ENCODE data around the gene OTUD7B. TPM values are rescaled to one million over a fixed set of nuclear protein-coding genes. Genes with fewer than 3 reads are reported as not detected.

OTUD7B gene
- total RNA-seq, 4 donors from 2014 or later: 8.5 to 12.6 (median 9.1) TPM

- no peaks in the 10 kb centered on the region for H3K27me3 ChIP-seq
- peaks cover 4 to 74% (median 37%) of the 10 kb centered on the region in 3 donors for H3K4me1 ChIP-seq
- H3K27ac ChIP-seq: peak overlapping the region; percentile 77 to 90 (median 83)
- H3K9me3 ChIP-seq: no peaks in the 10 kb centered on the region
- TF ChIP-seq CTCF (IDR thresholded peaks at IDR 0.05): no peak
- TF ChIP-seq POLR2A (IDR thresholded peaks at IDR 0.05): peak in 3 of 4 donors; percentile 21 to 77 (median 59)
- 16 to 22% methylated on average over 8 of the region's 8 CpGs for WGBS, 2 donors
- peaks cover 0 to 22% (median 0%) of the 10 kb centered on the region in 3 donors for H3K36me3 ChIP-seq
- intact Hi-C loops (cut with DNase I): no loop called here
- DNase-seq: no peak
- peak overlapping the region; percentile 35 to 74 (median 54) for H3K4me3 ChIP-seq
These were observed 73.4 kb downstream of the OTUD7B start for GRCh38 chr1:149936992-149937705.

- Histone ChIP-seq H3K27me3 (no peaks in the 10 kb centered on the region), H3K36me3 (peaks cover 0 to 29% (median 0%) of the 10 kb centered on the region in 3 donors), H3K9me3 (no peaks in the 10 kb centered on the region), H3K27ac (peak within 1 kb of the TSS; percentile 77 to 90 (median 83)), H3K4me3 (peak within 1 kb of the TSS; percentile 35 to 74 (median 54)), H3K4me1 (peaks cover 4 to 66% (median 34%) of the 10 kb centered on the region in 3 donors)
- 14 to 26% methylated on average over 15 to 17 of the region's 18 CpGs for WGBS, 2 donors
- DNase-seq: no peak
- TF ChIP-seq CTCF (IDR thresholded peaks at IDR 0.05): no peak
- no peak for TF ChIP-seq POLR2A (IDR thresholded peaks at IDR 0.05)
- intact Hi-C loops (cut with DNase I): no loop called here
These were observed 74.1 kb downstream of the OTUD7B start, which contains the start of gene MTMR11 for GRCh38 chr1:149936170-149936991. Gene MTMR11, minus strand, starts transcription at chr1:149936879. Its CDS starts 232 bp downstream, at chr1:149936647.

- 71 to 78% methylated on average over 1 of the region's 2 CpGs for WGBS, 2 donors
- H3K27me3 ChIP-seq: no peaks in the 10 kb centered on the region
- TF ChIP-seq CTCF (IDR thresholded peaks at IDR 0.05): no peak
- TF ChIP-seq POLR2A (IDR thresholded peaks at IDR 0.05): no peak
- no peaks in the 10 kb centered on the region for H3K9me3 ChIP-seq
- no peak overlapping the region for H3K4me3 ChIP-seq
- H3K4me1 ChIP-seq: peaks cover 4 to 46% (median 29%) of the 10 kb centered on the region in 3 donors
- DNase-seq: no peak
- intact Hi-C loops (cut with DNase I): no loop called here
- peaks cover 0 to 50% (median 0%) of the 10 kb centered on the region in 3 donors for H3K36me3 ChIP-seq
- no peak overlapping the region for H3K27ac ChIP-seq
These were observed 76.2 kb downstream of the OTUD7B start for GRCh38 chr1:149934356-149934755.

- intact Hi-C loops (cut with DNase I): no loop called here
- DNase-seq: no peak
- Histone ChIP-seq H3K9me3 (no peaks in the 10 kb centered on the region), H3K4me1 (peaks cover 4 to 43% (median 29%) of the 10 kb centered on the region in 3 donors), H3K27me3 (no peaks in the 10 kb centered on the region), H3K27ac (no peak overlapping the region), H3K36me3 (peaks cover 0 to 50% (median 0%) of the 10 kb centered on the region in 3 donors), H3K4me3 (no peak overlapping the region)
- 100% methylated on average over 4 of the region's 4 CpGs; no CpG with 5 or more reads in 1 of the 2 donors for WGBS, 2 donors
- TF ChIP-seq CTCF (IDR thresholded peaks at IDR 0.05): no peak
These were observed 77.3 kb downstream of the OTUD7B start for GRCh38 chr1:149933208-149933607.

GRCh38 chr1:149932474-149932873, 78.1 kb downstream of the OTUD7B start:
- intact Hi-C loops (cut with DNase I): no loop called here

More at GRCh38 chr1:149932474-149932873, 78.1 kb downstream of the OTUD7B start:
- Histone ChIP-seq H3K4me3 (no peak overlapping the region), H3K36me3 (peaks cover 0 to 50% (median 0%) of the 10 kb centered on the region in 3 donors), H3K27me3 (no peaks in the 10 kb centered on the region), H3K27ac (no peak overlapping the region), H3K4me1 (peaks cover 4 to 38% (median 21%) of the 10 kb centered on the region in 3 donors), H3K9me3 (no peaks in the 10 kb centered on the region)
- no peak for TF ChIP-seq CTCF (IDR thresholded peaks at IDR 0.05)
- TF ChIP-seq POLR2A (IDR thresholded peaks at IDR 0.05): no peak
- no peak for DNase-seq
- 85% methylated on average over 6 to 8 of the region's 8 CpGs for WGBS, 2 donors
